ENCODE results near the gene ADORA2B.

GRCh38 chr17:15998031-15998562 is 53.2 kb downstream of the ADORA2B start:
- TF ChIP-seq POLR2AphosphoS5 (IDR thresholded peaks at IDR 0.05; ENCODE audit: low read depth, low read length), result no peak
- TF ChIP-seq, protein P1, sequence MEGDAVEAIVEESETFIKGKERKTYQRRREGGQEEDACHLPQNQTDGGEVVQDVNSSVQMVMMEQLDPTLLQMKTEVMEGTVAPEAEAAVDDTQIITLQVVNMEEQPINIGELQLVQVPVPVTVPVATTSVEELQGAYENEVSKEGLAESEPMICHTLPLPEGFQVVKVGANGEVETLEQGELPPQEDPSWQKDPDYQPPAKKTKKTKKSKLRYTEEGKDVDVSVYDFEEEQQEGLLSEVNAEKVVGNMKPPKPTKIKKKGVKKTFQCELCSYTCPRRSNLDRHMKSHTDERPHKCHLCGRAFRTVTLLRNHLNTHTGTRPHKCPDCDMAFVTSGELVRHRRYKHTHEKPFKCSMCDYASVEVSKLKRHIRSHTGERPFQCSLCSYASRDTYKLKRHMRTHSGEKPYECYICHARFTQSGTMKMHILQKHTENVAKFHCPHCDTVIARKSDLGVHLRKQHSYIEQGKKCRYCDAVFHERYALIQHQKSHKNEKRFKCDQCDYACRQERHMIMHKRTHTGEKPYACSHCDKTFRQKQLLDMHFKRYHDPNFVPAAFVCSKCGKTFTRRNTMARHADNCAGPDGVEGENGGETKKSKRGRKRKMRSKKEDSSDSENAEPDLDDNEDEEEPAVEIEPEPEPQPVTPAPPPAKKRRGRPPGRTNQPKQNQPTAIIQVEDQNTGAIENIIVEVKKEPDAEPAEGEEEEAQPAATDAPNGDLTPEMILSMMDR (IDR thresholded peaks at IDR 0.05), result no peak
- TF ChIP-seq EP300 (IDR thresholded peaks at IDR 0.05; ENCODE audit: borderline replicate concordance in 1 of 2, low read depth in 1 of 2, low read length in 1 of 2), result no peak
- TF ChIP-seq SMC3 (IDR thresholded peaks at IDR 0.05; ENCODE audit: low read depth, low read length), result no peak
- TF ChIP-seq, protein P2, sequence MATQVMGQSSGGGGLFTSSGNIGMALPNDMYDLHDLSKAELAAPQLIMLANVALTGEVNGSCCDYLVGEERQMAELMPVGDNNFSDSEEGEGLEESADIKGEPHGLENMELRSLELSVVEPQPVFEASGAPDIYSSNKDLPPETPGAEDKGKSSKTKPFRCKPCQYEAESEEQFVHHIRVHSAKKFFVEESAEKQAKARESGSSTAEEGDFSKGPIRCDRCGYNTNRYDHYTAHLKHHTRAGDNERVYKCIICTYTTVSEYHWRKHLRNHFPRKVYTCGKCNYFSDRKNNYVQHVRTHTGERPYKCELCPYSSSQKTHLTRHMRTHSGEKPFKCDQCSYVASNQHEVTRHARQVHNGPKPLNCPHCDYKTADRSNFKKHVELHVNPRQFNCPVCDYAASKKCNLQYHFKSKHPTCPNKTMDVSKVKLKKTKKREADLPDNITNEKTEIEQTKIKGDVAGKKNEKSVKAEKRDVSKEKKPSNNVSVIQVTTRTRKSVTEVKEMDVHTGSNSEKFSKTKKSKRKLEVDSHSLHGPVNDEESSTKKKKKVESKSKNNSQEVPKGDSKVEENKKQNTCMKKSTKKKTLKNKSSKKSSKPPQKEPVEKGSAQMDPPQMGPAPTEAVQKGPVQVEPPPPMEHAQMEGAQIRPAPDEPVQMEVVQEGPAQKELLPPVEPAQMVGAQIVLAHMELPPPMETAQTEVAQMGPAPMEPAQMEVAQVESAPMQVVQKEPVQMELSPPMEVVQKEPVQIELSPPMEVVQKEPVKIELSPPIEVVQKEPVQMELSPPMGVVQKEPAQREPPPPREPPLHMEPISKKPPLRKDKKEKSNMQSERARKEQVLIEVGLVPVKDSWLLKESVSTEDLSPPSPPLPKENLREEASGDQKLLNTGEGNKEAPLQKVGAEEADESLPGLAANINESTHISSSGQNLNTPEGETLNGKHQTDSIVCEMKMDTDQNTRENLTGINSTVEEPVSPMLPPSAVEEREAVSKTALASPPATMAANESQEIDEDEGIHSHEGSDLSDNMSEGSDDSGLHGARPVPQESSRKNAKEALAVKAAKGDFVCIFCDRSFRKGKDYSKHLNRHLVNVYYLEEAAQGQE (IDR thresholded peaks at IDR 0.05; ENCODE audit: low read depth, low read length), result no peak
- no peak for TF ChIP-seq RAD21 (IDR thresholded peaks at IDR 0.05; ENCODE audit: low read length)
- TF ChIP-seq RFX5 (IDR thresholded peaks at IDR 0.05; ENCODE audit: low read length), result no peak
- TF ChIP-seq, protein P3, sequence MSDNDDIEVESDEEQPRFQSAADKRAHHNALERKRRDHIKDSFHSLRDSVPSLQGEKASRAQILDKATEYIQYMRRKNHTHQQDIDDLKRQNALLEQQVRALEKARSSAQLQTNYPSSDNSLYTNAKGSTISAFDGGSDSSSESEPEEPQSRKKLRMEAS (IDR thresholded peaks at IDR 0.05; ENCODE audit: low read depth), result no peak
- no peak for TF ChIP-seq FOXM1 (IDR thresholded peaks at IDR 0.05; ENCODE audit: low read depth)
- TF ChIP-seq YY1 (IDR thresholded peaks at IDR 0.05; ENCODE audit: low read depth), result no peak
- no peak for TF ChIP-seq FOXJ3 (CRISPR knock-in tag; IDR thresholded peaks at IDR 0.05)
